ENCODE data around the gene SAMD11. TPM values are rescaled to one million over a fixed set of nuclear protein-coding genes. Genes with fewer than 3 reads are reported as not detected.
A peak's percentile ranks its signal among the peaks of the same experiment; 100 is the strongest.

SAMD11 gene
- total and polyA plus RNA-seq, 10 of the 15 experiments (the other 5 are each of a cell fraction or from before 2014, with no cell fraction given), result 0.04 to 0.31 (median 0.19) TPM; not detected in 6

GRCh38 chr1:905071-905749 lies 18.5 kb upstream of the SAMD11 start (continued):
- TF ChIP-seq SKIL (IDR thresholded peaks at IDR 0.05; ENCODE audit: low read depth, poor library complexity, severe bottlenecking) (no peak), MYC (IDR thresholded peaks at IDR 0.05; ENCODE audit: insufficient read depth, insufficient read length, insufficient replicate concordance, low read length, severe bottlenecking) (no peak), E2F4 (IDR thresholded peaks at IDR 0.05; ENCODE audit: low read depth, low read length) (no peak), BHLHE40 (IDR thresholded peaks at IDR 0.05; ENCODE audit: borderline replicate concordance in 1 of 2, low read depth in 2 of 2, low read length in 1 of 2) (peak; percentile 92 to 93), ZNF207 (IDR thresholded peaks at IDR 0.05; ENCODE audit: borderline replicate concordance) (0 out of 2 replicates have a peak, but pooled peaks have one; percentile 50), IKZF2 (IDR thresholded peaks at IDR 0.05) (no peak; a peak in 2 of 4 replicates), ZNF24 (IDR thresholded peaks at IDR 0.05) (no peak), EGR1 (IDR thresholded peaks at IDR 0.05; ENCODE audit: borderline replicate concordance in 1 of 2, low read depth in 2 of 2, low read length in 2 of 2) (no peak), USF2 (IDR thresholded peaks at IDR 0.05; ENCODE audit: borderline replicate concordance, low read depth, low read length) (no peak), ATF3 (IDR thresholded peaks at IDR 0.05; ENCODE audit: borderline replicate concordance, extremely low read depth, low read depth, low read length) (no peak), CREB1 (IDR thresholded peaks at IDR 0.05; ENCODE audit: low read depth) (no peak), NRF1 (conservative IDR thresholded peaks at IDR 0.05; ENCODE audit: low read depth, low read length) (no peak), NFXL1 (IDR thresholded peaks at IDR 0.05; ENCODE audit: borderline replicate concordance) (no peak), FOS (IDR thresholded peaks at IDR 0.05; ENCODE audit: borderline replicate concordance, extremely low read depth, insufficient read length) (no peak), PKNOX1 (IDR thresholded peaks at IDR 0.05) (no peak), BRCA1 (IDR thresholded peaks at IDR 0.05; ENCODE audit: low read depth, low read length) (no peak), BCL11A (IDR thresholded peaks at IDR 0.05; ENCODE audit: low read depth, low read length) (no peak), SREBF2 (IDR thresholded peaks at IDR 0.05; ENCODE audit: low read length) (no peak), ZNF592 (IDR thresholded peaks at IDR 0.05) (no peak)
